Testis (tissue), 2 donors: ENCODE measurements around the gene XRCC4.

ENCODE experiments used
- POLR2A ChIP-seq: fragments of 450-650 bp; IDR thresholded peaks from one replicate; pipeline ENCODE4 v1.6.1; 2017; ENCODE audit warnings: antibody characterized with exemption, mild to moderate bottlenecking, moderate library complexity
- TF ChIP-seq, protein P1 (sequence below), 3 experiments: fragments of 450-650 bp in 2 of 3; fragments of 200-600 bp in 1 of 3; sonication (generic) in 1 of 3; IDR thresholded peaks; one replicate each; pipeline ENCODE4 v1.5.1; 2016 to 2019; ENCODE audit warnings: antibody characterized with exemption in 3 of 3, mild to moderate bottlenecking in 2 of 3, moderate library complexity in 1 of 3

DNA sequence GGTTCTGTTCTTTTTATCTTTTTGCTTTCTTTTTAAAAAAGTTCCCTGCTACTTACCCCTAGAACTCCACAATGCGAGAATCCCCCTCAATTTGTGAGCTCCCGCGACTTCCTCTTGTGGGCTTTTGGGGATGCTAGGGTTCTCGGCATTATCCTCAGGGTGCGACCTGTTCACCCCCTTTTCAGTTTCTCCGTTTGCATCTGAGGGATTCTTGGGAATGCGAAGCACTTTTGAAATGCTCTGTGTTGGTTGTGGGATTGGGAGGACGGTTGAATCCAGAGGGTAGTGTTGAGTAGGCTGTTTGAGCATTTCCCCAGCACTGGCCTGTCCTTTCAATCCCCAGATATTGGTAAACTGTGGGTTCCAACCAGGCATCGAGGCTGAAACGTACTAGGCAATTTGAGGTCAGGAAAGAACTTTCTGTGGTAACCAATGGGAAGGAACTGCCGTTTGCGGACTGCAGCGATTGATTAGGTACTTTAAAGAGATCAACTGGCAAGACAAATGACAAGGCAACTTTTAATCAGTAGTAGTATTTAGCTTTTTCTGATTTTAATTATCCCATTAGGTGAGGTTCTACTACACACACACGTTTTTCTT lies 415 bp downstream of the XRCC4 start:
- no peak for TF ChIP-seq POLR2A
- TF ChIP-seq, protein P1, sequence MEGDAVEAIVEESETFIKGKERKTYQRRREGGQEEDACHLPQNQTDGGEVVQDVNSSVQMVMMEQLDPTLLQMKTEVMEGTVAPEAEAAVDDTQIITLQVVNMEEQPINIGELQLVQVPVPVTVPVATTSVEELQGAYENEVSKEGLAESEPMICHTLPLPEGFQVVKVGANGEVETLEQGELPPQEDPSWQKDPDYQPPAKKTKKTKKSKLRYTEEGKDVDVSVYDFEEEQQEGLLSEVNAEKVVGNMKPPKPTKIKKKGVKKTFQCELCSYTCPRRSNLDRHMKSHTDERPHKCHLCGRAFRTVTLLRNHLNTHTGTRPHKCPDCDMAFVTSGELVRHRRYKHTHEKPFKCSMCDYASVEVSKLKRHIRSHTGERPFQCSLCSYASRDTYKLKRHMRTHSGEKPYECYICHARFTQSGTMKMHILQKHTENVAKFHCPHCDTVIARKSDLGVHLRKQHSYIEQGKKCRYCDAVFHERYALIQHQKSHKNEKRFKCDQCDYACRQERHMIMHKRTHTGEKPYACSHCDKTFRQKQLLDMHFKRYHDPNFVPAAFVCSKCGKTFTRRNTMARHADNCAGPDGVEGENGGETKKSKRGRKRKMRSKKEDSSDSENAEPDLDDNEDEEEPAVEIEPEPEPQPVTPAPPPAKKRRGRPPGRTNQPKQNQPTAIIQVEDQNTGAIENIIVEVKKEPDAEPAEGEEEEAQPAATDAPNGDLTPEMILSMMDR (IDR thresholded peaks at IDR 0.05) = no peak
